Activated CD8-positive, alpha-beta T cell treated with anti-CD3 and anti-CD28 coated beads for 36 hours (primary cell): Measurements from ENCODE around the gene LMNTD1. TPM values are rescaled to one million over a fixed set of nuclear protein-coding genes. Genes with fewer than 3 reads are reported as not detected.

ENCODE experiments used
- ATAC-seq: fragments of 200-7000 bp; cut with Tn5 transposase; one replicate; pipeline ENCODE4 v1.10.0; 2021; ENCODE audit warnings: mild to moderate bottlenecking, moderate library complexity
- CTCF ChIA-PET: fragments of 350-600 bp; sonication (Branson Sonifier 250); formaldehyde crosslinking; loops from one replicate; lab custom pipeline; 2021; ENCODE audit warnings: antibody characterized with exemption; lab: Charles Lee
- POLR2A ChIA-PET: fragments of 350-600 bp; sonication (Branson Sonifier 250); formaldehyde crosslinking; loops from one replicate; lab custom pipeline; 2021; ENCODE audit warnings: antibody characterized with exemption; lab: Charles Lee
- DNase-seq: peaks from one replicate; pipeline ENCODE4 v3.0.0-alpha.2; 2020
- H3K27ac Mint-ChIP-seq: one replicate; pipeline ENCODE4 v1.8.0; 2021; ENCODE audit warnings: mild to moderate bottlenecking, mixed read lengths
- H3K27me3 Mint-ChIP-seq: one replicate; pipeline ENCODE4 v1.8.0; 2021; ENCODE audit warnings: mixed read lengths
- H3K36me3 Mint-ChIP-seq: one replicate; pipeline ENCODE4 v1.8.0; 2021; ENCODE audit warnings: low read depth, mixed read lengths
- H3K4me1 Mint-ChIP-seq: one replicate; pipeline ENCODE4 v1.8.0; 2021; ENCODE audit warnings: low read depth, mixed read lengths
- H3K4me3 Mint-ChIP-seq: one replicate; pipeline ENCODE4 v1.8.0; 2021; ENCODE audit warnings: mild to moderate bottlenecking, moderate library complexity, mixed read lengths
- H3K9me3 Mint-ChIP-seq: one replicate; pipeline ENCODE4 v1.8.0; 2021; ENCODE audit warnings: mixed read lengths
- CTCF ChIP-seq: fragments of 200-600 bp; IDR thresholded peaks from one replicate; pipeline ENCODE4 v1.8.0; 2022; ENCODE audit warnings: antibody characterized with exemption, mild to moderate bottlenecking
- intact Hi-C: fragments of 100-400 bp; cut with micrococcal nuclease; formaldehyde crosslinking; loops from one replicate; pipeline ENCODE4 v1.10.0; 2022
- total RNA-seq, 2 experiments: library from RNA; stranded (reverse); gene quantifications; one replicate each; pipeline ENCODE4 v1.2.3, GENCODE V29; 2021

LMNTD1 gene
- total RNA-seq, 2 experiments from 2014 or later = not detected

- ChIA-PET POLR2A (interaction anchor here (0.7 kb wide), 1 partner anchor 254 kb away, joined by 3 read pairs; no protein-coding TSS in a partner anchor), CTCF (no interaction called here)
- no peak for DNase-seq
- TF ChIP-seq CTCF = no peak
- intact Hi-C loops = loop anchor here (10.0 kb wide), 1 partner anchor 121 kb away; no protein-coding TSS in a partner anchor
- Mint-ChIP-seq H3K9me3 (peaks cover 5% of the 10 kb centered on the region), H3K36me3 (no peaks in the 10 kb centered on the region), H3K4me3 (no peak overlapping the region), H3K27ac (no peak overlapping the region), H3K27me3 (no peaks in the 10 kb centered on the region), H3K4me1 (peaks cover 4% of the 10 kb centered on the region)
- ATAC-seq = no peak
Measured at GRCh38 chr12:25556153-25556552, 3.1 kb upstream of the LMNTD1 start.

DNA sequence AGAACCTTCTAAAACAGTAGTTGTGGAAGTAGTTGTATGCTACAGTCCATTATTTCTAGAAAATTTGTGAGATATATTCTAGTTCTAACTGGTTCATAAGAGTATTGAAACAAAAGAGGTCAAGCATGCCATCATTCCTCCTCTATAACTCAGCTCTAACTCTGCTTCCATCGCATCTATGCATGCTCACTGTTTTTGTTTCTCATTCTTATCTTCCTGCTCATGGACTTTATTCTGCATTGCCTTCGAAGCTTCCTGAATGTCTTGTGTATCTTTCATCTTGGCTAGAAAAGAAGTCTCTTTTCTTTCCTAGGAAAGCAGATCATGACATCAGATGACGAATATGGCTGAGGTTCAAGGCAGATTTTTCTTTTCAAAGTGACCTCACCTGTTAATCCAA lies 402 bp downstream of the LMNTD1 start:
- POLR2A ChIA-PET = no interaction called here

DNA sequence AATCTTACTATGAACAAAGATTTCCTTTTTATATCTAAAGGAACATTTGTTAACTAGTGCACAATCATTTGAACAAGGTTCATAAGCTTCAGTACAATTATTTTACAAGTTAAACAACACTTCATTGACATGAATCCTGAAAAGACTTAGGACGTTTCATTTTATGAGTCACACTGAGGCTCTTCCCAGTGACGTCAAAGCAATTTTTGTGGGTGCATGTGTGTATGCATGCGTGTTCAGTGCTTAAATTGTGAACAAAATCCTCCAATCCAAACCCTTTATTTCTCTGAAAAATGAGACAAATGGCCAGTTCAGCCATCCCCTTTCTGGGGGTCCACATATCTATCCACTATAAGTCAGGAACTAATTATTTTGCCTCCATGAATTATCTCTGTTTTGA lies 2.9 kb downstream of the LMNTD1 start:
- TF ChIP-seq CTCF = no peak
- CTCF ChIA-PET = no interaction called here
- ATAC-seq (no peak), DNase-seq (no peak)
- Mint-ChIP-seq H3K27me3 (no peaks in the 10 kb centered on the region), H3K4me3 (no peak overlapping the region), H3K36me3 (no peaks in the 10 kb centered on the region), H3K4me1 (no peaks in the 10 kb centered on the region), H3K27ac (no peak overlapping the region), H3K9me3 (no peaks in the 10 kb centered on the region)
- POLR2A ChIA-PET = no interaction called here
- intact Hi-C loops = loop anchor here (10.0 kb wide), 1 partner anchor 115 kb away; no protein-coding TSS in a partner anchor

More for the DNA sequence above, 402 bp downstream of the LMNTD1 start:
- Mint-ChIP-seq H3K9me3 (no peaks in the 10 kb centered on the region), H3K27ac (no peak overlapping the region), H3K36me3 (no peaks in the 10 kb centered on the region), H3K27me3 (no peaks in the 10 kb centered on the region), H3K4me1 (peaks cover under 1% of the 10 kb centered on the region), H3K4me3 (no peak overlapping the region)
- no peak for TF ChIP-seq CTCF
- ATAC-seq (no peak), DNase-seq (no peak)
- CTCF ChIA-PET = no interaction called here
- intact Hi-C loops = loop anchor here (10.0 kb wide), 1 partner anchor 118 kb away; no protein-coding TSS in a partner anchor

DNA sequence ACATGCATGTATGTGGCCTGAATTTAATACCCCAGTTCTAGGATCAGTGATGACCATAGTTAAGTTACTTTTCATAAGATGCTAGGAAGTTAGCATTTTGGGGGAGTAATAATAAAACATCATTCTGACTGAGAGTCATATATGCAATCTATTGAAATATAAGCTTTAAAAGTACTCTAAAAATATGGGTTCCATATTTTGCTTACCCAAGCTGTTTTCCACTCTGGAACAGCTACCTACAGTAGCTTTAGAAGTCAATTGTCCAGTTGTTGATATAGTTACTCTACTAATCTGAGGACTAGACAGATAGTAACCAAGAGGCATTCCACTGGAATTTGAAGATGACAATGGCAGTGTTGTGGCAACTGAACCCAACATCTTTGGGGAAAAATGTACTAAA lies 4.0 kb downstream of the LMNTD1 start:
- POLR2A ChIA-PET = no interaction called here
- intact Hi-C loops = no loop called here
- Mint-ChIP-seq H3K27ac (no peak overlapping the region), H3K36me3 (no peaks in the 10 kb centered on the region), H3K4me1 (no peaks in the 10 kb centered on the region), H3K4me3 (no peak overlapping the region), H3K27me3 (no peaks in the 10 kb centered on the region), H3K9me3 (no peaks in the 10 kb centered on the region)
- TF ChIP-seq CTCF = no peak
- ATAC-seq (no peak), DNase-seq (no peak)
- CTCF ChIA-PET = no interaction called here

- DNase-seq (no peak), ATAC-seq (no peak)
- no peak for TF ChIP-seq CTCF
- Mint-ChIP-seq H3K27ac (no peak overlapping the region), H3K4me3 (no peak overlapping the region), H3K36me3 (no peaks in the 10 kb centered on the region), H3K27me3 (no peaks in the 10 kb centered on the region), H3K4me1 (no peaks in the 10 kb centered on the region), H3K9me3 (no peaks in the 10 kb centered on the region)
- POLR2A ChIA-PET = no interaction called here
- CTCF ChIA-PET = no interaction called here
- intact Hi-C loops = no loop called here
Measured at GRCh38 chr12:25546318-25546717, 6.8 kb downstream of the LMNTD1 start.
